IMR-90 (cell line): Measurements from ENCODE around the gene DPP6. TPM values are rescaled to one million over a fixed set of nuclear protein-coding genes. Genes with fewer than 3 reads are reported as not detected.

ENCODE experiments used
- ATAC-seq: fragments of 200-7000 bp; cut with Tn5 transposase; 2 replicates; pipeline ENCODE4 v1.9.1; 2020; ENCODE audit warnings: low read depth, mild to moderate bottlenecking, moderate library complexity
- BruUV-seq: library from RNA; stranded (reverse); fragments of 400-500 nt; replicated peaks from 2 replicates; lab custom pipeline; 2021; lab: Mats Ljungman, UMichigan
- CTCF ChIA-PET: fragments of 300-600 bp; formaldehyde crosslinking; extraction: SDS; loops from one replicate; lab custom pipeline; 2021; ENCODE audit warnings: antibody characterized with exemption; lab: Yijun Ruan, JAX
- POLR2A ChIA-PET: fragments of 300-600 bp; sonication (Branson Sonifier 250); formaldehyde crosslinking; loops from one replicate; lab custom pipeline; 2022; ENCODE audit warnings: antibody characterized with exemption; ENCODE audit not compliant: unreplicated experiment; lab: Charles Lee
- DNase-seq: peaks from one replicate; pipeline ENCODE4 v3.0.0; 2013
- H2AFZ ChIP-seq: replicated peaks from 2 replicates; pipeline ENCODE3; 2013; ENCODE audit warnings: low read length, mild to moderate bottlenecking; ENCODE audit not compliant: poor library complexity
- H2AK5ac ChIP-seq: 2 replicates; pipeline ENCODE4 v1.6.1; 2013; ENCODE audit warnings: low read depth, low read length, inconsistent platforms
- H2AK9ac ChIP-seq: replicated peaks from 2 replicates; pipeline ENCODE3; 2013; ENCODE audit warnings: mild to moderate bottlenecking, low read depth, low read length, moderate library complexity; ENCODE audit not compliant: poor library complexity
- H2BK120ac ChIP-seq: 2 replicates; pipeline ENCODE4 v1.6.1; 2013; ENCODE audit warnings: low read depth, low read length, inconsistent platforms
- H2BK15ac ChIP-seq: 3 replicates; pipeline ENCODE4 v1.6.1; 2013; ENCODE audit warnings: low read depth, low read length, inconsistent platforms
- H2BK20ac ChIP-seq: 2 replicates; pipeline ENCODE4 v1.6.1; 2013; ENCODE audit warnings: low read depth, mild to moderate bottlenecking, inconsistent platforms, low read length, moderate library complexity
- H2BK5ac ChIP-seq: 2 replicates; pipeline ENCODE4 v1.6.1; 2013; ENCODE audit warnings: mild to moderate bottlenecking, low read depth, low read length, inconsistent platforms; ENCODE audit not compliant: poor library complexity, severe bottlenecking
- H3K14ac ChIP-seq: replicated peaks from 2 replicates; pipeline ENCODE4 v1.6.1; 2013; ENCODE audit warnings: low read depth, low read length, inconsistent platforms
- H3K18ac ChIP-seq: 2 replicates; pipeline ENCODE4 v1.6.1; 2013; ENCODE audit warnings: low read depth, low read length, control low read depth
- H3K23ac ChIP-seq: 2 replicates; pipeline ENCODE4 v1.6.1; 2013; ENCODE audit warnings: low read depth, low read length, inconsistent platforms
- H3K27ac ChIP-seq: 2 replicates; pipeline ENCODE4 v1.5.1; 2013; ENCODE audit warnings: mild to moderate bottlenecking, control low read depth, low read length; ENCODE audit not compliant: insufficient read depth
- H3K27me3 ChIP-seq: 2 replicates; pipeline ENCODE4 v1.6.1; 2013; ENCODE audit warnings: low read length; ENCODE audit not compliant: control insufficient read depth, insufficient read depth
- H3K36me3 ChIP-seq: 2 replicates; pipeline ENCODE4 v1.6.1; 2013; ENCODE audit warnings: low read length, mixed read lengths; ENCODE audit not compliant: control insufficient read depth, insufficient read depth
- H3K4ac ChIP-seq: 2 replicates; pipeline ENCODE4 v1.6.1; 2013; ENCODE audit warnings: low read depth, low read length, inconsistent platforms
- H3K4me1 ChIP-seq: 2 replicates; pipeline ENCODE4 v1.6.1; 2013; ENCODE audit warnings: low read length, mixed read lengths; ENCODE audit not compliant: control insufficient read depth, insufficient read depth
- H3K4me2 ChIP-seq: 2 replicates; pipeline ENCODE4 v1.6.1; 2013; ENCODE audit warnings: low read depth, mild to moderate bottlenecking, control low read depth, low read length, moderate library complexity
- H3K4me3 ChIP-seq: 2 replicates; pipeline ENCODE4 v1.5.1; 2013; ENCODE audit warnings: low read depth, mild to moderate bottlenecking, control low read depth, low read length, moderate library complexity; ENCODE audit not compliant: insufficient read depth
- H3K56ac ChIP-seq: 2 replicates; pipeline ENCODE4 v1.6.1; 2013; ENCODE audit warnings: low read length, inconsistent platforms; ENCODE audit not compliant: insufficient read depth; ENCODE audit errors: extremely low read depth
- H3K79me1 ChIP-seq, 2 experiments: 2 replicates each; pipeline ENCODE4 v1.6.1; 2013; ENCODE audit warnings: low read length in 2 of 2, inconsistent platforms in 1 of 2, low read depth in 1 of 2
- H3K9ac ChIP-seq: 2 replicates; pipeline ENCODE4 v1.6.1; 2013; ENCODE audit warnings: low read depth, low read length, control low read depth
- H3K9me1 ChIP-seq: 2 replicates; pipeline ENCODE4 v1.6.1; 2013; ENCODE audit warnings: low read length, inconsistent platforms; ENCODE audit not compliant: insufficient read depth
- H3K9me3 ChIP-seq: 2 replicates; pipeline ENCODE4 v1.6.1; 2013; ENCODE audit warnings: low read length; ENCODE audit not compliant: control insufficient read depth, insufficient read depth
- H4K20me1 ChIP-seq: 2 replicates; pipeline ENCODE4 v1.6.1; 2013; ENCODE audit warnings: low read length, inconsistent platforms; ENCODE audit not compliant: insufficient read depth
- H4K5ac ChIP-seq: 2 replicates; pipeline ENCODE4 v1.6.1; 2013; ENCODE audit warnings: mild to moderate bottlenecking, low read depth, low read length, control low read depth
- H4K8ac ChIP-seq, 2 experiments: 2 replicates each; pipeline ENCODE4 v1.6.1; 2013; ENCODE audit warnings: low read depth in 2 of 2, low read length in 2 of 2, control low read depth in 1 of 2, inconsistent platforms in 1 of 2
- H4K91ac ChIP-seq: 2 replicates; pipeline ENCODE4 v1.6.1; 2013; ENCODE audit warnings: low read depth, low read length, inconsistent platforms; ENCODE audit not compliant: insufficient read depth
- BHLHE40 ChIP-seq: fragments of 150-350 bp; IDR thresholded peaks from 2 replicates; pipeline ENCODE4 v1.6.1; 2016; ENCODE audit warnings: mild to moderate bottlenecking, low read depth, low read length
- FOS ChIP-seq: fragments of 150-350 bp; IDR thresholded peaks from 2 replicates; pipeline ENCODE4 v1.6.1; 2016; ENCODE audit warnings: low read depth, low read length
- MXI1 ChIP-seq: IDR thresholded peaks from 2 replicates; pipeline ENCODE4 v1.6.1; 2012; ENCODE audit warnings: low read depth, mild to moderate bottlenecking, low read length, moderate library complexity, borderline replicate concordance
- RAD21 ChIP-seq: IDR thresholded peaks from 2 replicates; pipeline ENCODE4 v1.6.1; 2012; ENCODE audit warnings: low read length, improper control_type of control experiment
- RCOR1 ChIP-seq: IDR thresholded peaks from 2 replicates; pipeline ENCODE4 v1.6.1; 2012; ENCODE audit warnings: mild to moderate bottlenecking, low read length, improper control_type of control experiment; ENCODE audit not compliant: insufficient replicate concordance
- RFX5 ChIP-seq: IDR thresholded peaks from 2 replicates; pipeline ENCODE4 v1.8.0; 2012; ENCODE audit warnings: low read depth, mild to moderate bottlenecking, low read length, moderate library complexity
- SMC3 ChIP-seq: fragments of 150-350 bp; IDR thresholded peaks from 2 replicates; pipeline ENCODE4 v1.6.1; 2016; ENCODE audit warnings: low read depth, mild to moderate bottlenecking, antibody characterized with exemption, low read length, moderate library complexity
- WGBS, 2 experiments: methylation state at CpG; one replicate each; pipeline versions ENCODE4 v1.1.5 to v1.1.7; 2013; ENCODE audit warnings: missing lambda C conversion rate in 2 of 2; ENCODE audit not compliant: insufficient read length in 1 of 2; ENCODE audit errors: extremely low coverage in 2 of 2; 5-methylcytosine and 5-hydroxymethylcytosine counted together
- dilution Hi-C: fragments of 300-500 bp; cut with HindIII; formaldehyde crosslinking; loops from one replicate; pipeline ENCODE4 v1.14.3; 2018; ENCODE audit warnings: low sequenced_read_pairs; ENCODE audit not compliant: unreplicated experiment
- in situ Hi-C: fragments of 300-500 bp; cut with MboI; formaldehyde crosslinking; loops from 3 replicates; pipeline ENCODE4 v1.14.3; 2019; ENCODE audit warnings: low sequenced_read_pairs, inconsistent platforms, mixed read lengths
- intact Hi-C: fragments of 100-400 bp; cut with micrococcal nuclease; formaldehyde crosslinking; loops from 2 replicates; pipeline ENCODE4 v1.10.0; 2022
- polyA plus RNA-seq, 3 experiments: library from polyadenylated mRNA; depleted of rRNA; stranded (reverse); fragments of >200 nt; gene quantifications; 2 replicates each; pipeline ENCODE4 v1.2.3, GENCODE V29; 2012; ENCODE audit warnings: low replicate concordance in 1 of 3
- total RNA-seq: library from RNA; depleted of rRNA; stranded (reverse); fragments of >200 nt; gene quantifications from 2 replicates; pipeline ENCODE4 v1.2.3, GENCODE V29; 2012
- TF ChIP-seq, protein P1 (sequence below): fragments of 150-350 bp; IDR thresholded peaks from 2 replicates; pipeline ENCODE4 v1.6.1; 2017; ENCODE audit warnings: mild to moderate bottlenecking, antibody characterized with exemption, low read length, low read depth

DPP6 gene
- total and polyA plus RNA-seq, 2 of the 4 experiments (the other 2 are of a cell fraction), result not detected

DNA sequence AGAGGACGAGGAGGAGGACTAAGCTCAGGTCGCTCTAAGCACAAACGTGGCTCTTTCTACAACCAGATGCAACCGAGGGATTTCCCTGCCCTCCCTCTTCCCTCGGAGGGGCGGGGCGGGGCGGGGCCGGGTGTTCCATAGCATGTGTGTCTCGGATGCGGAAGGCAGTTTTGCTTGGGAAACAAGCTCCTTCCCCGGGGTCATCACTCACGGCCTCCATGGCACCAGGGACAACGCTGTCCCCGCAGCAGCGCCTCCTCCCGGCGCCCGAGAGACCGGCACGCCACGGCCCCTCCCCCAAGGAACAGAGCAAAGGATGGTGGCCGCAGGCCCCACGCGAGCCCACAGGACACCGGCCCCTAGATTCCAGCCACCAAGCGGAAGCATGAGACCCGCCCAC lies 840.3 kb downstream of the DPP6 start:
- H2BK120ac ChIP-seq, result no peak overlapping the region
- in situ Hi-C loops, result no loop called here
- no peaks in the 10 kb centered on the region for H3K9me1 ChIP-seq
- no peak overlapping the region for H3K14ac ChIP-seq
- no peak overlapping the region for H2BK5ac ChIP-seq
- no peak overlapping the region for H3K27ac ChIP-seq
- no peak overlapping the region for H3K23ac ChIP-seq
- dilution Hi-C loops, result no loop called here
- no peak overlapping the region for H2AK5ac ChIP-seq
- intact Hi-C loops, result no loop called here
- no peak overlapping the region for H3K18ac ChIP-seq
- no peak overlapping the region for H3K56ac ChIP-seq
- H4K20me1 ChIP-seq, result no peaks in the 10 kb centered on the region
- H3K79me1 ChIP-seq, result no peaks in the 10 kb centered on the region
- no peak overlapping the region for H3K4me3 ChIP-seq
- H2AK9ac ChIP-seq, result no peak overlapping the region
- no peak overlapping the region for H2BK15ac ChIP-seq
- ChIA-PET CTCF (no interaction called here), POLR2A (no interaction called here)
- H3K9ac ChIP-seq, result no peak overlapping the region
- H2AFZ ChIP-seq, result no peak overlapping the region
- H4K8ac ChIP-seq, result no peak overlapping the region
- no peak for DNase-seq
- no peak overlapping the region for H4K91ac ChIP-seq
- H3K9me3 ChIP-seq, result peaks cover 33% of the 10 kb centered on the region
- no peaks in the 10 kb centered on the region for H3K36me3 ChIP-seq
- H3K27me3 ChIP-seq, result no peaks in the 10 kb centered on the region
- H2BK20ac ChIP-seq, result no peak overlapping the region
- no peak overlapping the region for H3K4me2 ChIP-seq
- 70% methylated on average over 7 of the region's 28 CpGs; no CpG with 5 or more reads in 1 of the 2 experiments for WGBS, 2 experiments
- no peak for TF ChIP-seq SMC3
- TF ChIP-seq, protein P1, sequence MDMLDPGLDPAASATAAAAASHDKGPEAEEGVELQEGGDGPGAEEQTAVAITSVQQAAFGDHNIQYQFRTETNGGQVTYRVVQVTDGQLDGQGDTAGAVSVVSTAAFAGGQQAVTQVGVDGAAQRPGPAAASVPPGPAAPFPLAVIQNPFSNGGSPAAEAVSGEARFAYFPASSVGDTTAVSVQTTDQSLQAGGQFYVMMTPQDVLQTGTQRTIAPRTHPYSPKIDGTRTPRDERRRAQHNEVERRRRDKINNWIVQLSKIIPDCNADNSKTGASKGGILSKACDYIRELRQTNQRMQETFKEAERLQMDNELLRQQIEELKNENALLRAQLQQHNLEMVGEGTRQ, result no peak
- no peak for TF ChIP-seq MXI1
- no peak for TF ChIP-seq BHLHE40
- no peak for TF ChIP-seq RAD21
- no peak for TF ChIP-seq FOS
- TF ChIP-seq RFX5, result no peak
- no peak for TF ChIP-seq RCOR1
- no peak overlapping the region for H3K4ac ChIP-seq
- BruUV-seq, result no TSS peak
- no peaks in the 10 kb centered on the region for H3K4me1 ChIP-seq
- H4K5ac ChIP-seq, result no peak overlapping the region
- ATAC-seq, result no peak
